ENCODE data around the gene GALNT9.

Gene GALNT9

GRCh38 chr12:132365226-132365625, 35.8 kb upstream of the GALNT9 start:
- Histone ChIP-seq H3K27me3 (ENCODE audit: insufficient read depth, low read length, poor library complexity) (no peaks in the 10 kb centered on the region), H3K9me3 (ENCODE audit: insufficient read depth, low read length, severe bottlenecking) (peaks cover 7% of the 10 kb centered on the region), H3K4me3 (ENCODE audit: low read depth in 1 of 2, low read length in 2 of 2) (no peak overlapping the region), H4K20me1 (ENCODE audit: insufficient read depth, low read length) (no peaks in the 10 kb centered on the region), H2AFZ (ENCODE audit: low read depth, low read length) (no peak overlapping the region), H3K4me2 (ENCODE audit: insufficient read depth, low read length) (no peak overlapping the region), H3K36me3 (ENCODE audit: insufficient read depth, low read length) (no peaks in the 10 kb centered on the region), H3K9ac (ENCODE audit: low read depth, low read length) (no peak overlapping the region), H3K79me2 (ENCODE audit: insufficient read depth, low read length) (no peaks in the 10 kb centered on the region), H3K4me1 (ENCODE audit: insufficient read depth, low read length) (no peaks in the 10 kb centered on the region), H3K27ac (ENCODE audit: low read length) (no peak overlapping the region)
- ATAC-seq (ENCODE audit: insufficient read depth, low read depth) (no peak), DNase-seq (no peak)
- TF ChIP-seq EZH2 (IDR thresholded peaks at IDR 0.05; ENCODE audit: borderline replicate concordance, low read depth, low read length, severe bottlenecking) (no peak), CTCF (IDR thresholded peaks at IDR 0.05; ENCODE audit: borderline replicate concordance, extremely low read depth, low read length, poor library complexity, severe bottlenecking) (no peak)

- DNase-seq = no peak
- Histone ChIP-seq H3K27me3 (ENCODE audit: insufficient read depth, low read length, poor library complexity) (no peaks in the 10 kb centered on the region), H3K9me3 (ENCODE audit: insufficient read depth, low read length, severe bottlenecking) (peaks cover 13% of the 10 kb centered on the region), H3K4me1 (ENCODE audit: insufficient read depth, low read length) (no peaks in the 10 kb centered on the region), H4K20me1 (ENCODE audit: insufficient read depth, low read length) (no peaks in the 10 kb centered on the region), H2AFZ (ENCODE audit: low read depth, low read length) (no peak overlapping the region), H3K36me3 (ENCODE audit: insufficient read depth, low read length) (no peaks in the 10 kb centered on the region), H3K9ac (ENCODE audit: low read depth, low read length) (no peak overlapping the region), H3K27ac (ENCODE audit: low read length) (no peak overlapping the region), H3K4me2 (ENCODE audit: insufficient read depth, low read length) (no peak overlapping the region), H3K79me2 (ENCODE audit: insufficient read depth, low read length) (no peaks in the 10 kb centered on the region), H3K4me3 (ENCODE audit: low read depth in 1 of 2, low read length in 2 of 2) (no peak overlapping the region)
- TF ChIP-seq CTCF (IDR thresholded peaks at IDR 0.05; ENCODE audit: borderline replicate concordance, extremely low read depth, low read length, poor library complexity, severe bottlenecking) = no peak
- TF ChIP-seq EZH2 (IDR thresholded peaks at IDR 0.05; ENCODE audit: borderline replicate concordance, low read depth, low read length, severe bottlenecking) = no peak
- ATAC-seq (ENCODE audit: insufficient read depth, low read depth) = no peak
These were observed 35.0 kb upstream of the GALNT9 start for GRCh38 chr12:132364348-132364902.

- Histone ChIP-seq H3K4me1 (ENCODE audit: insufficient read depth, low read length) (no peaks in the 10 kb centered on the region), H4K20me1 (ENCODE audit: insufficient read depth, low read length) (no peaks in the 10 kb centered on the region), H3K79me2 (ENCODE audit: insufficient read depth, low read length) (no peaks in the 10 kb centered on the region), H3K36me3 (ENCODE audit: insufficient read depth, low read length) (no peaks in the 10 kb centered on the region), H3K9ac (ENCODE audit: low read depth, low read length) (no peak overlapping the region), H3K4me2 (ENCODE audit: insufficient read depth, low read length) (no peak overlapping the region), H2AFZ (ENCODE audit: low read depth, low read length) (no peak overlapping the region), H3K9me3 (ENCODE audit: insufficient read depth, low read length, severe bottlenecking) (peaks cover 14% of the 10 kb centered on the region), H3K27ac (ENCODE audit: low read length) (no peak overlapping the region), H3K4me3 (ENCODE audit: low read depth in 1 of 2, low read length in 2 of 2) (no peak overlapping the region), H3K27me3 (ENCODE audit: insufficient read depth, low read length, poor library complexity) (no peaks in the 10 kb centered on the region)
- TF ChIP-seq EZH2 (IDR thresholded peaks at IDR 0.05; ENCODE audit: borderline replicate concordance, low read depth, low read length, severe bottlenecking) (no peak), CTCF (IDR thresholded peaks at IDR 0.05; ENCODE audit: borderline replicate concordance, extremely low read depth, low read length, poor library complexity, severe bottlenecking) (no peak)
- no peak for DNase-seq
- ATAC-seq (ENCODE audit: insufficient read depth, low read depth) = no peak
These were observed 34.4 kb upstream of the GALNT9 start for GRCh38 chr12:132363661-132364347.

Measured in DND-41 (cell line).